ENCODE data around the gene ITPK1.

ITPK1 gene

GRCh38 chr14:93045211-93045674 is 70.5 kb downstream of the ITPK1 start:
- DNase-seq (ENCODE audit: low read depth in 1 of 2, low spot score in 1 of 2) = no peak

GRCh38 chr14:93044556-93044955 is 71.2 kb downstream of the ITPK1 start:
- no peak for DNase-seq (ENCODE audit: low read depth in 1 of 2, low spot score in 1 of 2)

GRCh38 chr14:93044121-93044520 is 71.6 kb downstream of the ITPK1 start:
- DNase-seq (ENCODE audit: low read depth in 1 of 2, low spot score in 1 of 2) = no peak

GRCh38 chr14:93042968-93043940 is 72.5 kb downstream of the ITPK1 start:
- DNase-seq (ENCODE audit: low read depth in 1 of 2, low spot score in 1 of 2) = no peak

- no peak for DNase-seq (ENCODE audit: low read depth in 1 of 2, low spot score in 1 of 2)
These were observed 73.9 kb downstream of the ITPK1 start for GRCh38 chr14:93041830-93042229.

- DNase-seq (ENCODE audit: low read depth in 1 of 2, low spot score in 1 of 2) = no peak
These were observed 74.7 kb downstream of the ITPK1 start for GRCh38 chr14:93040982-93041381.

- no peak for DNase-seq (ENCODE audit: low read depth in 1 of 2, low spot score in 1 of 2)
These were observed 75.3 kb downstream of the ITPK1 start for GRCh38 chr14:93040443-93040842.

- DNase-seq (ENCODE audit: low read depth in 1 of 2, low spot score in 1 of 2) = no peak
These were observed 75.9 kb downstream of the ITPK1 start for GRCh38 chr14:93039649-93040315.

- no peak for DNase-seq (ENCODE audit: low read depth in 1 of 2, low spot score in 1 of 2)
These were observed 78.4 kb downstream of the ITPK1 start for GRCh38 chr14:93037351-93037750.

- DNase-seq (ENCODE audit: low read depth in 1 of 2, low spot score in 1 of 2) = no peak
These were observed 78.9 kb downstream of the ITPK1 start for GRCh38 chr14:93036652-93037345.

- no peak for DNase-seq (ENCODE audit: low read depth in 1 of 2, low spot score in 1 of 2)
These were observed 79.6 kb downstream of the ITPK1 start for GRCh38 chr14:93035917-93036651.

- DNase-seq (ENCODE audit: low read depth in 1 of 2, low spot score in 1 of 2) = no peak
These were observed 80.2 kb downstream of the ITPK1 start for GRCh38 chr14:93035585-93035916.

GRCh38 chr14:93034671-93034994 is 81.1 kb downstream of the ITPK1 start:
- no peak for DNase-seq (ENCODE audit: low read depth in 1 of 2, low spot score in 1 of 2)

GRCh38 chr14:93033983-93034670 is 81.6 kb downstream of the ITPK1 start:
- DNase-seq (ENCODE audit: low read depth in 1 of 2, low spot score in 1 of 2) = no peak

- no peak for DNase-seq (ENCODE audit: low read depth in 1 of 2, low spot score in 1 of 2)
These were observed 82.4 kb downstream of the ITPK1 start for GRCh38 chr14:93033084-93033982.

GRCh38 chr14:93032421-93032936 is 83.2 kb downstream of the ITPK1 start:
- no peak for DNase-seq (ENCODE audit: low read depth in 1 of 2, low spot score in 1 of 2)

GRCh38 chr14:93031505-93032315 is 84.0 kb downstream of the ITPK1 start:
- DNase-seq (ENCODE audit: low read depth in 1 of 2, low spot score in 1 of 2) = no peak

- no peak for DNase-seq (ENCODE audit: low read depth in 1 of 2, low spot score in 1 of 2)
These were observed 85.0 kb downstream of the ITPK1 start for GRCh38 chr14:93030761-93031160.

All from activated CD4-positive, alpha-beta T cell treated with anti-CD3 and anti-CD28 coated beads, Interleukin-2, amount 50 U/mL, for 24 hours (primary cell).